Kidney (tissue), 14 donors: ENCODE results near the gene SLC20A1. TPM values are rescaled to one million over a fixed set of nuclear protein-coding genes. Genes with fewer than 3 reads are reported as not detected.

Experiments used
- DNase-seq, 5 donors: peaks; one replicate each; pipeline ENCODE4 v3.0.0-alpha.2; 2013 to 2020
- FAIRE-seq: peaks from 2 replicates; lab custom pipeline; 2012; peaks lifted over from hg19 to GRCh38; lab: Jason Lieb, UNC
- H3K27ac ChIP-seq, 2 donors: one replicate each; pipeline ENCODE4 v1.7.0; 2013; ENCODE audit warnings: low read depth in 2 of 2, low read length in 2 of 2, inconsistent platforms in 1 of 2
- H3K27me3 ChIP-seq: one replicate; pipeline ENCODE4 v1.7.1; 2013; ENCODE audit warnings: low read length, inconsistent platforms; ENCODE audit not compliant: control insufficient read depth, insufficient read depth
- H3K36me3 ChIP-seq, 3 donors: one replicate each; pipeline versions ENCODE4 v1.7.0 to v1.7.1; 2013; ENCODE audit warnings: low read length in 3 of 3, control low read depth in 1 of 3, inconsistent platforms in 1 of 3; ENCODE audit not compliant: insufficient read depth in 3 of 3, control insufficient read depth in 2 of 3
- H3K4me1 ChIP-seq, 3 donors: one replicate each; pipeline versions ENCODE4 v1.7.0 to v1.7.1; 2013; ENCODE audit warnings: low read length in 3 of 3, inconsistent platforms in 1 of 3, low read depth in 1 of 3; ENCODE audit not compliant: control insufficient read depth in 2 of 3, insufficient read depth in 2 of 3
- H3K4me3 ChIP-seq, 3 donors: one replicate each; pipeline versions ENCODE4 v1.7.0 to v1.8.1; 2013; ENCODE audit warnings: low read length in 3 of 3, control low read depth in 1 of 3, inconsistent platforms in 1 of 3
- H3K9ac ChIP-seq, 3 donors: one replicate each; pipeline versions ENCODE4 v1.7.0 to v1.7.1; 2013; ENCODE audit warnings: low read length in 3 of 3, control low read depth in 1 of 3, inconsistent platforms in 1 of 3
- H3K9me3 ChIP-seq, 3 donors: one replicate each; pipeline versions ENCODE4 v1.7.0 to v1.7.1; 2013; ENCODE audit warnings: low read length in 3 of 3, control low read depth in 1 of 3, inconsistent platforms in 1 of 3; ENCODE audit not compliant: control insufficient read depth in 2 of 3, insufficient read depth in 1 of 3
- CTCF ChIP-seq: IDR thresholded peaks from 3 replicates; pipeline ENCODE4 v1.5.1; 2012; ENCODE audit warnings: mild to moderate bottlenecking, moderate library complexity, borderline replicate concordance; ENCODE audit not compliant: insufficient read depth; ENCODE audit errors: extremely low read depth
- intact Hi-C: fragments of 100-400 bp; cut with DNase I; formaldehyde crosslinking; loops from one replicate; pipeline ENCODE4 v1.11.1; 2022
- polyA plus RNA-seq: library from polyadenylated mRNA; stranded (reverse); fragments of 350-450 nt; fragmentation: Illumina TruSeq; extraction: RNeasy Lipid Tissue Mini Kit (QIAGEN cat#74804); gene quantifications from one replicate; pipeline ENCODE4 v1.2.3, GENCODE V29; 2014; ENCODE audit warnings: low read depth, low replicate concordance; ENCODE audit not compliant: insufficient read depth
- total RNA-seq: library from RNA; stranded (reverse); fragmentation: NEBNext Ultra II Directional; extraction: Animal tissue kit (Norgen Biotek cat#: 25700); gene quantifications from one replicate; pipeline ENCODE4 v1.2.1, GENCODE V29; 2021
- donor health status: control.
- donor health status: control.
- donor health status: control.
- donor health status: control.
- donor health status: control.
- donor health status: DM: yes; HTN: yes; CAD: no.
- donor health status: Normal renal cell carcinoma (clear cell type).

The SLC20A1 gene
- total and polyA plus RNA-seq, 2 donors from 2014 or later = 10.4 to 46.2 TPM

DNA sequence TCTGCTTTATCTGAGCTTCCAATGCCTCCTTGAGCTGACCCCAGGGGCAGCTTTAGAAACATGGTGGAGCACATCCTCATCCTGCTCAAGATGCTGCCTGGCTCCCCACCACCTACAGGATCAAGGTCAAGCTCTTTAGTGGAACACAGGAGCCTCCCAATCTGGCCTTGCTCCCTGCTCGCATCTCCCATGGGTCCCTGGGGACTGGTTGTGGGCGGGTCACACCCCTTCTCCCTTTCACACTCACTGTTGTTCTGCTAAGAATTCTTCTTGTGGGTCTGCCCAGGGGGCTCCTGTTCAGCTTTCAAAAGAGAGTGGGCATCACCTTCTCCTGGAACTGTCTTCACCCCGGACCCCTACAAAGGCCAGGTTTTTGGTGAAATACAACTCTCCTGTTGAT, 66.7 kb downstream of the SLC20A1 start:
- DNase-seq (peak in 1 of 5 donors; percentile 22), FAIRE-seq (no peak)
- Histone ChIP-seq H3K9ac (no peak overlapping the region), H3K9me3 (no peaks in the 10 kb centered on the region), H3K27ac (peak overlapping the region in 1 of 2 donors; percentile 22), H3K27me3 (no peaks in the 10 kb centered on the region), H3K36me3 (no peaks in the 10 kb centered on the region), H3K4me1 (peaks cover 0 to 7% (median 3%) of the 10 kb centered on the region in 3 donors), H3K4me3 (no peak overlapping the region)
- intact Hi-C loops = no loop called here
- TF ChIP-seq CTCF = no peak

- DNase-seq (peak in 3 of 5 donors; percentile 33 to 45 (median 40)), FAIRE-seq (no peak)
- Histone ChIP-seq H3K9me3 (no peaks in the 10 kb centered on the region), H3K36me3 (no peaks in the 10 kb centered on the region), H3K27me3 (no peaks in the 10 kb centered on the region), H3K9ac (no peak overlapping the region), H3K4me3 (no peak overlapping the region), H3K27ac (no peak overlapping the region), H3K4me1 (peaks cover 0 to 7% (median 3%) of the 10 kb centered on the region in 3 donors)
- TF ChIP-seq CTCF = no peak
- intact Hi-C loops = no loop called here
These were observed 67.3 kb downstream of the SLC20A1 start for GRCh38 chr2:112712903-112713584.

Other genes with a start within 250 kb of the SLC20A1 start
- 13.8 TPM for gene RGPD8, start 212.3 kb upstream of the SLC20A1 start, total RNA-seq
- 0.77 TPM for gene RGPD8, start 212.3 kb upstream of the SLC20A1 start, polyA plus RNA-seq
- 23.5 TPM for gene TTL, start 163.8 kb upstream of the SLC20A1 start, total RNA-seq
- gene TTL, start 163.8 kb upstream of the SLC20A1 start, polyA plus RNA-seq = 11.1 TPM
- gene POLR1B, start 103.5 kb upstream of the SLC20A1 start, total RNA-seq = 24.4 TPM
- gene POLR1B, start 103.5 kb upstream of the SLC20A1 start, polyA plus RNA-seq = 6.0 TPM
- 39.6 TPM for gene CHCHD5, start 61.3 kb upstream of the SLC20A1 start, total RNA-seq
- 104 TPM for gene CHCHD5, start 61.3 kb upstream of the SLC20A1 start, polyA plus RNA-seq
- not detected for gene NT5DC4, start 75.1 kb downstream of the SLC20A1 start, total RNA-seq
- gene NT5DC4, start 75.1 kb downstream of the SLC20A1 start, polyA plus RNA-seq = not detected
- 0.88 TPM for gene CKAP2L, start 118.7 kb downstream of the SLC20A1 start, total RNA-seq
- not detected for gene CKAP2L, start 118.7 kb downstream of the SLC20A1 start, polyA plus RNA-seq
- gene IL1A, start 138.6 kb downstream of the SLC20A1 start, total RNA-seq = 0.13 TPM
- not detected for gene IL1A, start 138.6 kb downstream of the SLC20A1 start, polyA plus RNA-seq
- gene IL1B, start 190.8 kb downstream of the SLC20A1 start, total RNA-seq = 2.9 TPM
- gene IL1B, start 190.8 kb downstream of the SLC20A1 start, polyA plus RNA-seq = 0.56 TPM